Esophagus squamous epithelium (tissue), 4 donors: ENCODE data around the gene GPR68.

Experiments
- CTCF ChIP-seq, 6 experiments: fragments of 450-650 bp in 4 of 6; fragments of 200-600 bp in 2 of 6; sonication (generic) in 2 of 6; IDR thresholded peaks; one replicate each; pipeline ENCODE4 v1.5.1; 2016 to 2019; ENCODE audit warnings: antibody characterized with exemption in 6 of 6, mild to moderate bottlenecking in 4 of 6, moderate library complexity in 4 of 6
- POLR2A ChIP-seq, 4 donors: fragments of 450-650 bp; IDR thresholded peaks; one replicate each; pipeline ENCODE4 v1.6.1; 2017; ENCODE audit warnings: antibody characterized with exemption in 4 of 4, mild to moderate bottlenecking in 4 of 4, moderate library complexity in 3 of 4

GRCh38 chr14:91257328-91258010, 13.0 kb upstream of the GPR68 start:
- no peak for TF ChIP-seq CTCF (IDR thresholded peaks at IDR 0.05)
- TF ChIP-seq POLR2A (IDR thresholded peaks at IDR 0.05), result no peak
